GM23248 (cell line): Measurements from ENCODE around the gene SLC24A4.

Experiments used
- EZH2 ChIP-seq: fragments of 200-600 bp; sonication (generic); IDR thresholded peaks from 2 replicates; pipeline ENCODE4 v1.6.1; 2018; ENCODE audit warnings: antibody characterized with exemption, mild to moderate bottlenecking; ENCODE audit not compliant: insufficient read depth, poor library complexity, severe bottlenecking
- EZH2phosphoT487 ChIP-seq: fragments of 200-600 bp; sonication (generic); IDR thresholded peaks from 2 replicates; pipeline ENCODE4 v1.6.1; 2018; ENCODE audit warnings: antibody characterized with exemption, moderate library complexity, mild to moderate bottlenecking, low read depth; ENCODE audit not compliant: insufficient read depth

- no peak for TF ChIP-seq EZH2
- TF ChIP-seq EZH2phosphoT487, result no peak
Observed at GRCh38 chr14:92502541-92503286, 179.7 kb downstream of the SLC24A4 start.
